H1 (cell line): ENCODE measurements around the gene HES4. TPM values are rescaled to one million over a fixed set of nuclear protein-coding genes. Genes with fewer than 3 reads are reported as not detected.

ENCODE experiments used
- CHD7 ChIP-seq: fragments of 300-600 bp; sonication (generic); IDR thresholded peaks from 2 replicates; pipeline ENCODE4 v1.7.1; 2012; ENCODE audit warnings: low read length, moderate library complexity, mild to moderate bottlenecking, inconsistent platforms; ENCODE audit not compliant: insufficient replicate concordance
- HDAC2 ChIP-seq, 2 experiments: fragments of 300-600 bp in 1 of 2; sonication (generic) in 1 of 2; IDR thresholded peaks; 2 replicates each; pipeline ENCODE4 v1.6.1; 2011 to 2012; ENCODE audit warnings: low read depth in 2 of 2, low read length in 2 of 2, mild to moderate bottlenecking in 2 of 2, moderate library complexity in 2 of 2, borderline replicate concordance in 1 of 2, inconsistent platforms in 1 of 2
- POLR2A ChIP-seq, 2 experiments: IDR thresholded peaks; 1 replicate in 1 of 2; 2 replicates in 1 of 2; pipeline ENCODE4 v1.6.1; 2011; ENCODE audit warnings: low read depth in 2 of 2, low read length in 2 of 2, mild to moderate bottlenecking in 2 of 2; ENCODE audit errors: control extremely low read depth in 1 of 2
- RBBP5 ChIP-seq: IDR thresholded peaks from 2 replicates; pipeline ENCODE4 v1.7.1; 2012; ENCODE audit warnings: low read depth, mild to moderate bottlenecking, inconsistent platforms, low read length, moderate library complexity, borderline replicate concordance
- SUZ12 ChIP-seq: fragments of 200-600 bp; sonication (generic); IDR thresholded peaks from 2 replicates; pipeline ENCODE4 v1.6.1; 2012; ENCODE audit warnings: mild to moderate bottlenecking, inconsistent platforms, low read length, moderate library complexity, mixed read lengths
- polyA plus RNA-seq, 7 experiments: library from polyadenylated mRNA; depleted of rRNA in 3 of 7; stranded (reverse) in 5 of 7; unstranded in 2 of 7; fragments of >200 nt in 5 of 7; fragments of 200-250 nt in 2 of 7; gene quantifications; 1 replicate in 5 of 7; 2 replicates in 1 of 7; 4 replicates in 1 of 7; pipeline versions ENCODE4 v1.2.1 to v1.2.3, GENCODE V29; 2011 to 2013; ENCODE audit warnings: missing spikeins in 2 of 7, mixed read lengths in 2 of 7
- total RNA-seq: library from RNA; stranded (reverse); fragmentation: NEBNext Ultra II Directional; extraction: Animal tissue kit (Norgen Biotek cat#: 25700); gene quantifications from 2 replicates; pipeline ENCODE4 v1.2.1, GENCODE V29; 2021

HES4 gene
- total and polyA plus RNA-seq, 2 of the 8 experiments (the other 6 are each of a cell fraction or from before 2014, with no cell fraction given) = 2.8 to 3.5 TPM

GRCh38 chr1:966704-967300 lies 33.1 kb downstream of the HES4 start (continued):
- no peak for TF ChIP-seq CHD7
- TF ChIP-seq RBBP5 = peak; percentile 61; the same call in 1 of the 2 replicates
- TF ChIP-seq HDAC2 (IDR thresholded peaks at IDR 0.05; ENCODE audit: borderline replicate concordance in 1 of 2, low read depth in 2 of 2, low read length in 2 of 2) = no peak
- TF ChIP-seq POLR2A (IDR thresholded peaks at IDR 0.05; ENCODE audit: control extremely low read depth in 1 of 2, low read depth in 2 of 2, low read length in 2 of 2) = peak in 1 of 2 experiments; percentile 46; a peak in 1 of 3 replicates
- TF ChIP-seq SUZ12 = peak; percentile 66
